PC-9 (cell line): ENCODE results near the gene RAB35. TPM values are rescaled to one million over a fixed set of nuclear protein-coding genes. Genes with fewer than 3 reads are reported as not detected.

Experiments used
- BruUV-seq: library from RNA; stranded (reverse); fragments of 400-500 nt; replicated peaks from 2 replicates; lab custom pipeline; 2021; lab: Mats Ljungman, UMichigan
- CTCF ChIA-PET: fragments of 300-600 bp; sonication (Branson Sonifier 250); formaldehyde crosslinking; loops from one replicate; lab custom pipeline; 2022; ENCODE audit warnings: antibody characterized with exemption; lab: Charles Lee
- POLR2A ChIA-PET: fragments of 300-600 bp; sonication (Branson Sonifier 250); formaldehyde crosslinking; loops from one replicate; lab custom pipeline; 2022; ENCODE audit warnings: antibody characterized with exemption; ENCODE audit not compliant: unreplicated experiment; lab: Charles Lee
- DNase-seq, 2 experiments: peaks; one replicate each; pipeline versions ENCODE4 v3.0.0 to v3.0.0-alpha.2; 2015 to 2022; ENCODE audit warnings: mixed read lengths in 1 of 2
- H2AFZ ChIP-seq: fragments of 200-600 bp; sonication (generic); 2 replicates; pipeline ENCODE4 v1.8.1; 2017; ENCODE audit warnings: antibody characterized with exemption
- H3F3A ChIP-seq: fragments of 200-600 bp; sonication (generic); 2 replicates; pipeline ENCODE4 v1.8.1; 2017; ENCODE audit warnings: antibody characterized with exemption, mild to moderate bottlenecking, low read depth; ENCODE audit not compliant: insufficient read depth
- H3K27ac ChIP-seq: fragments of 200-600 bp; sonication (generic); 2 replicates; pipeline ENCODE4 v1.6.1; 2016; ENCODE audit warnings: mixed run types
- H3K27me3 ChIP-seq: fragments of 200-600 bp; sonication (generic); 2 replicates; pipeline ENCODE4 v1.6.1; 2016; ENCODE audit warnings: low read depth, mixed run types; ENCODE audit not compliant: insufficient read depth
- H3K36me3 ChIP-seq: fragments of 200-600 bp; sonication (generic); 2 replicates; pipeline ENCODE4 v1.6.1; 2016; ENCODE audit warnings: low read depth, mixed run types
- H3K4me1 ChIP-seq: fragments of 200-600 bp; sonication (generic); replicated peaks from 2 replicates; pipeline ENCODE4 v1.6.1; 2016; ENCODE audit warnings: mixed run types; ENCODE audit not compliant: insufficient read depth
- H3K4me2 ChIP-seq: fragments of 200-600 bp; sonication (generic); 2 replicates; pipeline ENCODE4 v1.6.1; 2017; ENCODE audit warnings: mixed run types
- H3K4me3 ChIP-seq: fragments of 200-600 bp; sonication (generic); 2 replicates; pipeline ENCODE4 v1.6.1; 2016; ENCODE audit warnings: mixed run types
- H3K79me2 ChIP-seq: fragments of 200-600 bp; sonication (generic); 2 replicates; pipeline ENCODE4 v1.6.1; 2017; ENCODE audit warnings: low read depth, mixed run types
- H3K9me2 ChIP-seq: fragments of 200-600 bp; sonication (generic); 2 replicates; pipeline ENCODE4 v1.8.1; 2017; ENCODE audit warnings: mild to moderate bottlenecking; ENCODE audit not compliant: insufficient read depth
- H3K9me3 ChIP-seq: fragments of 200-600 bp; sonication (generic); 2 replicates; pipeline ENCODE4 v1.8.1; 2016; ENCODE audit warnings: low read depth; ENCODE audit not compliant: insufficient read depth
- H4K20me1 ChIP-seq: fragments of 200-600 bp; sonication (generic); 2 replicates; pipeline ENCODE4 v1.8.1; 2017; ENCODE audit not compliant: insufficient read depth
- CTCF ChIP-seq: fragments of 200-600 bp; sonication (generic); conservative IDR thresholded peaks from 2 replicates; pipeline ENCODE4 v1.6.1; 2017; ENCODE audit warnings: mixed run types, antibody characterized with exemption, mild to moderate bottlenecking, moderate library complexity
- EZH2 ChIP-seq: fragments of 200-600 bp; sonication (generic); IDR thresholded peaks from 2 replicates; pipeline ENCODE4 v1.8.0; 2017; ENCODE audit warnings: antibody characterized with exemption, low read depth
- intact Hi-C: fragments of 100-400 bp; cut with micrococcal nuclease; formaldehyde crosslinking; loops from one replicate; pipeline ENCODE4 v1.10.0; 2022; ENCODE audit not compliant: unreplicated experiment
- total RNA-seq: library from RNA; stranded (reverse); gene quantifications from 2 replicates; pipeline ENCODE4 v1.2.3, GENCODE V29; 2021

RAB35 gene
- total RNA-seq, 1 experiment from 2014 or later, result 52.0 TPM

DNA sequence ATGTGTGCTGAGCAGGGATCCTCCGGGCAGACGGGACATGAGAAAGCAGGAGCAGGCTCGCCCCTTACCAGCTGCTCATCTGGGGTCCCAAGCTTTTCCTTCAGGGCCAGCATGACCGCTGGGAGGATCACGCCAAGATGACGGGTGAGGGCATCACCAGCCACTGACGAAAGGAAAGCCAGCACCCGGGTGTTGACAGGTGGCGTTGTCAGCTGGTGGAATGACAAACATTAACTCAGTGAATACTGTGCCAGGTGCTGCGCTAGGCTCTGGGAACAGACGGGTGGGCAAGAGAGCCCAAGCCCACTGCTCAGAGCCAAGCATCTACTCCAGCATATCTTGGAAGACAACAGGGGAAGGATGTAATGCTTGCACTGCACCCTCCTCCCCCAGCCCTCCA is 21.3 kb upstream of the RAB35 start:
- no peak overlapping the region for H2AFZ ChIP-seq
- H3K4me1 ChIP-seq, result no peaks in the 10 kb centered on the region
- DNase-seq, result no peak
- no peaks in the 10 kb centered on the region for H3K9me2 ChIP-seq
- H3K79me2 ChIP-seq, result no peaks in the 10 kb centered on the region
- H3K4me2 ChIP-seq, result no peak overlapping the region
- no peak overlapping the region for H3K27ac ChIP-seq
- H3F3A ChIP-seq, result peaks cover 4% of the 10 kb centered on the region; the same call in 1 of the 2 replicates
- no peaks in the 10 kb centered on the region for H3K36me3 ChIP-seq
- TF ChIP-seq CTCF, result no peak
- no peaks in the 10 kb centered on the region for H3K9me3 ChIP-seq
- no TSS peak for BruUV-seq
- intact Hi-C loops, result no loop called here
- H4K20me1 ChIP-seq, result no peaks in the 10 kb centered on the region; the same call in 1 of the 2 replicates
- POLR2A ChIA-PET, result no interaction called here
- H3K4me3 ChIP-seq, result no peak overlapping the region
- CTCF ChIA-PET, result no interaction called here
- no peaks in the 10 kb centered on the region for H3K27me3 ChIP-seq

DNA sequence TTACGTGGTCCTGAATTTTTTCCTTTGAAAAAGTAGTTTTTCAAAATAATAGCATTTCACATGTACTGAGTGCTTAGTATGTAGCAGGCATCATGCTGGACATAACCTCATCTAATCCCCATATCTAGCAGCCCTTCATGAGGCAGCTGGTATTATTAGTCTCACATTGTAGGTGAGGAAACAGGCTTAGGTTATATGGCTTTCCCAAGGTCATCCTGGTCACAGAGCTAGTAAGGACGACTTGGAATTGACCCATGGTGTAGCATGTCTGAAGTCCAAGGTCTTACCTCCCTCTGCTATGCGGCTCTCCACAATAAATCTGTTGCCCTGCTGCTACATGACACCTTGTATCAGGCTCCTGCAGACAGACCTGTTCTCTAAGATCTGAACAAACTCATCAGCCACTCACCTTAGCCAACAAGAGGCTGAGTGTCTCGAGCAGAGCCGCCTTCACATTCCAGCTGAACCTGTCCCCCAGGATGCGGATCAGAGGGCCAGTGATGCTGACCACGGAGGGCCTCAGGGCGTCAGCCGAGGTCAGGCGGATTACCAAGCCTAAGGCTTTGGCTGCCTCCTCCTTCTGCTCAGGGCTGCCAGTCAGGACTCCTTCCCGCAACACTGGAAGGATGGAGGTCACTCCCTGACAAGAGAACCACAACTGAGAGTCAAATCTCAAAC is 19.7 kb upstream of the RAB35 start:
- ChIA-PET CTCF (no interaction called here), POLR2A (no interaction called here)
- no peak overlapping the region for H3K27ac ChIP-seq
- no peaks in the 10 kb centered on the region for H3K4me1 ChIP-seq
- intact Hi-C loops, result no loop called here
- H3K4me2 ChIP-seq, result no peak overlapping the region
- H3K4me3 ChIP-seq, result no peak overlapping the region
- H4K20me1 ChIP-seq, result no peaks in the 10 kb centered on the region; the same call in 1 of the 2 replicates
- no peaks in the 10 kb centered on the region for H3K9me2 ChIP-seq
- TF ChIP-seq CTCF (no peak), EZH2 (no peak)
- H3F3A ChIP-seq, result peaks cover 4% of the 10 kb centered on the region; the same call in 1 of the 2 replicates
- H3K36me3 ChIP-seq, result no peaks in the 10 kb centered on the region
- no peak overlapping the region for H2AFZ ChIP-seq
- H3K27me3 ChIP-seq, result no peaks in the 10 kb centered on the region
- no peaks in the 10 kb centered on the region for H3K79me2 ChIP-seq
- no TSS peak for BruUV-seq
- DNase-seq, result peak; percentile 58 to 74
- H3K9me3 ChIP-seq, result no peaks in the 10 kb centered on the region

- Histone ChIP-seq H3F3A (peaks cover 4% of the 10 kb centered on the region; the same call in 1 of the 2 replicates), H3K36me3 (no peaks in the 10 kb centered on the region), H3K4me1 (no peaks in the 10 kb centered on the region), H4K20me1 (no peaks in the 10 kb centered on the region; the same call in 1 of the 2 replicates), H3K4me2 (no peak overlapping the region), H3K27me3 (no peaks in the 10 kb centered on the region), H3K27ac (no peak overlapping the region), H3K9me3 (no peaks in the 10 kb centered on the region), H3K79me2 (no peaks in the 10 kb centered on the region), H3K9me2 (no peaks in the 10 kb centered on the region), H3K4me3 (no peak overlapping the region), H2AFZ (no peak overlapping the region)
- intact Hi-C loops, result no loop called here
- ChIA-PET CTCF (no interaction called here), POLR2A (no interaction called here)
- DNase-seq, result no peak
- TF ChIP-seq CTCF, result no peak
- no peak for TF ChIP-seq EZH2
- no TSS peak for BruUV-seq
Measured at GRCh38 chr12:120134307-120134980, 17.9 kb upstream of the RAB35 start.
